ENCODE data around the gene CPED1.

DNA sequence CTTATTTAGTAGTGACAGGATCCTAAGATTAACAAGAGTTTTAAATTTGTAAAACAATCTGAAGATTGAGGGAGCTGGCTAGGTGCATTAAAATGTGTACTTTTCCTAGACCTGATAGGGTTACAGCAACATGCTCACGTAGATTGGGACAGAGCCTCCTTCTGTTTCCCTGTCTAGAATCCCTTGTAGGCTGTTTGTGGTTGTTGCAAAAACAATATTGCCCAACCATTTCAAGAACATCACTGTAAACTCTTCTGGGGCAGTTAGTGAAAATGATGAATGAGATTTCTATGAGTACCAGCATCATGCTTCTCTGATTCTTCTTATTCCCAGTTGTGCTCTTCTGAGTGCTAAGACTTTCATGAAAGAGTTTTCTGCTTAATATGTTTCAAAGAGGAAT is 14.7 kb upstream of the CPED1 start:
- TF ChIP-seq, protein P1, sequence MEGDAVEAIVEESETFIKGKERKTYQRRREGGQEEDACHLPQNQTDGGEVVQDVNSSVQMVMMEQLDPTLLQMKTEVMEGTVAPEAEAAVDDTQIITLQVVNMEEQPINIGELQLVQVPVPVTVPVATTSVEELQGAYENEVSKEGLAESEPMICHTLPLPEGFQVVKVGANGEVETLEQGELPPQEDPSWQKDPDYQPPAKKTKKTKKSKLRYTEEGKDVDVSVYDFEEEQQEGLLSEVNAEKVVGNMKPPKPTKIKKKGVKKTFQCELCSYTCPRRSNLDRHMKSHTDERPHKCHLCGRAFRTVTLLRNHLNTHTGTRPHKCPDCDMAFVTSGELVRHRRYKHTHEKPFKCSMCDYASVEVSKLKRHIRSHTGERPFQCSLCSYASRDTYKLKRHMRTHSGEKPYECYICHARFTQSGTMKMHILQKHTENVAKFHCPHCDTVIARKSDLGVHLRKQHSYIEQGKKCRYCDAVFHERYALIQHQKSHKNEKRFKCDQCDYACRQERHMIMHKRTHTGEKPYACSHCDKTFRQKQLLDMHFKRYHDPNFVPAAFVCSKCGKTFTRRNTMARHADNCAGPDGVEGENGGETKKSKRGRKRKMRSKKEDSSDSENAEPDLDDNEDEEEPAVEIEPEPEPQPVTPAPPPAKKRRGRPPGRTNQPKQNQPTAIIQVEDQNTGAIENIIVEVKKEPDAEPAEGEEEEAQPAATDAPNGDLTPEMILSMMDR (IDR thresholded peaks at IDR 0.05) = no peak
- no peak for TF ChIP-seq POLR2A (IDR thresholded peaks at IDR 0.05)

All from testis (tissue), 2 donors.